ENCODE measurements around the gene TMIGD3. TPM values are rescaled to one million over a fixed set of nuclear protein-coding genes. Genes with fewer than 3 reads are reported as not detected.

TMIGD3 gene
- total RNA-seq, 1 experiment from 2014 or later, result not detected

- no peak for DNase-seq
- Histone ChIP-seq H3K27me3 (no peaks in the 10 kb centered on the region), H3K4me1 (no peaks in the 10 kb centered on the region), H3K36me3 (peaks cover 68% of the 10 kb centered on the region), H3K27ac (no peak overlapping the region), H3K9me3 (replicated peaks) (no peaks in the 10 kb centered on the region), H3K4me3 (no peak overlapping the region)
Observed at GRCh38 chr1:111454859-111455641, 48.4 kb downstream of the TMIGD3 start.

GRCh38 chr1:111453706-111454105 is 49.7 kb downstream of the TMIGD3 start:
- peaks cover 56% of the 10 kb centered on the region for H3K36me3 ChIP-seq

GRCh38 chr1:111452581-111452980 is 50.9 kb downstream of the TMIGD3 start:
- Histone ChIP-seq H3K9me3 (replicated peaks) (no peaks in the 10 kb centered on the region), H3K27ac (no peak overlapping the region), H3K36me3 (peaks cover 47% of the 10 kb centered on the region), H3K4me3 (no peak overlapping the region), H3K4me1 (no peaks in the 10 kb centered on the region), H3K27me3 (no peaks in the 10 kb centered on the region)
- no peak for DNase-seq

More at GRCh38 chr1:111453706-111454105, 49.7 kb downstream of the TMIGD3 start:
- no peak for DNase-seq
- Histone ChIP-seq H3K4me1 (no peaks in the 10 kb centered on the region), H3K27me3 (no peaks in the 10 kb centered on the region), H3K9me3 (replicated peaks) (no peaks in the 10 kb centered on the region), H3K4me3 (no peak overlapping the region), H3K27ac (no peak overlapping the region)

- DNase-seq, result no peak
- H3K4me3 ChIP-seq, result peak overlapping the region; percentile 85
- H3K27ac ChIP-seq, result peak overlapping the region; percentile 70; the same call in 1 of the 2 replicates
- H3K4me1 ChIP-seq, result no peaks in the 10 kb centered on the region
- peaks cover 45% of the 10 kb centered on the region for H3K36me3 ChIP-seq
- no peaks in the 10 kb centered on the region for H3K9me3 ChIP-seq (replicated peaks)
- no peaks in the 10 kb centered on the region for H3K27me3 ChIP-seq
Observed at GRCh38 chr1:111450185-111450584, 53.2 kb downstream of the TMIGD3 start.

- H3K36me3 ChIP-seq, result peaks cover 39% of the 10 kb centered on the region
- no peaks in the 10 kb centered on the region for H3K9me3 ChIP-seq (replicated peaks)
- peak overlapping the region; percentile 85 for H3K4me3 ChIP-seq
- no peaks in the 10 kb centered on the region for H3K4me1 ChIP-seq
- no peaks in the 10 kb centered on the region for H3K27me3 ChIP-seq
- no peak for DNase-seq
- H3K27ac ChIP-seq, result peak overlapping the region; percentile 70
Observed at GRCh38 chr1:111449703-111450017, 53.8 kb downstream of the TMIGD3 start.

GRCh38 chr1:111448918-111449702 is 54.3 kb downstream of the TMIGD3 start, which contains the start of the genes ATP5PB and WDR77:
TSS of gene ATP5PB (plus strand) at chr1:111449464. CDS start at chr1:111449542, 78 bp downstream.
TSS of gene WDR77 (minus strand) at chr1:111449256. CDS start at chr1:111449169, 87 bp downstream.
- Histone ChIP-seq H3K4me1 (no peaks in the 10 kb centered on the region), H3K27ac (peak within 1 kb of the TSS; percentile 70), H3K9me3 (replicated peaks) (no peaks in the 10 kb centered on the region), H3K36me3 (peaks cover 39% of the 10 kb centered on the region), H3K27me3 (no peaks in the 10 kb centered on the region), H3K4me3 (peak within 1 kb of the TSS; percentile 85)
- peak; percentile 96 to 99 for DNase-seq

GRCh38 chr1:111448482-111448917 is 54.9 kb downstream of the TMIGD3 start:
- H3K36me3 ChIP-seq, result peaks cover 39% of the 10 kb centered on the region
- DNase-seq, result peak; percentile 6 to 41
- H3K27ac ChIP-seq, result peak overlapping the region; percentile 70
- H3K27me3 ChIP-seq, result no peaks in the 10 kb centered on the region
- H3K4me1 ChIP-seq, result no peaks in the 10 kb centered on the region
- H3K9me3 ChIP-seq (replicated peaks), result no peaks in the 10 kb centered on the region
- peak overlapping the region; percentile 85 for H3K4me3 ChIP-seq

- Histone ChIP-seq H3K36me3 (peaks cover 50% of the 10 kb centered on the region), H3K27me3 (no peaks in the 10 kb centered on the region), H3K4me3 (no peak overlapping the region; the same call in 1 of the 2 replicates), H3K9me3 (replicated peaks) (no peaks in the 10 kb centered on the region), H3K27ac (no peak overlapping the region), H3K4me1 (no peaks in the 10 kb centered on the region)
- DNase-seq, result no peak
Observed at GRCh38 chr1:111446967-111447892, 56.2 kb downstream of the TMIGD3 start.

- H3K4me1 ChIP-seq, result no peaks in the 10 kb centered on the region
- no peaks in the 10 kb centered on the region for H3K27me3 ChIP-seq
- H3K4me3 ChIP-seq, result no peak overlapping the region
- peaks cover 55% of the 10 kb centered on the region for H3K36me3 ChIP-seq
- H3K9me3 ChIP-seq (replicated peaks), result no peaks in the 10 kb centered on the region
- H3K27ac ChIP-seq, result no peak overlapping the region
- no peak for DNase-seq
Observed at GRCh38 chr1:111446546-111446945, 56.9 kb downstream of the TMIGD3 start.

GRCh38 chr1:111444031-111444430 is 59.4 kb downstream of the TMIGD3 start:
- no peaks in the 10 kb centered on the region for H3K9me3 ChIP-seq (replicated peaks)
- no peaks in the 10 kb centered on the region for H3K27me3 ChIP-seq
- peaks cover 62% of the 10 kb centered on the region for H3K36me3 ChIP-seq
- DNase-seq, result no peak
- H3K27ac ChIP-seq, result no peak overlapping the region
- no peaks in the 10 kb centered on the region for H3K4me1 ChIP-seq
- no peak overlapping the region for H3K4me3 ChIP-seq

- H3K36me3 ChIP-seq, result peaks cover 70% of the 10 kb centered on the region
- H3K4me3 ChIP-seq, result no peak overlapping the region
- no peaks in the 10 kb centered on the region for H3K4me1 ChIP-seq
- H3K27ac ChIP-seq, result no peak overlapping the region
- no peak for DNase-seq
- no peaks in the 10 kb centered on the region for H3K27me3 ChIP-seq
- no peaks in the 10 kb centered on the region for H3K9me3 ChIP-seq (replicated peaks)
Observed at GRCh38 chr1:111442457-111442856, 61.0 kb downstream of the TMIGD3 start.

GRCh38 chr1:111441573-111442192 is 61.8 kb downstream of the TMIGD3 start:
- DNase-seq, result peak; percentile 8 to 29

GRCh38 chr1:111439461-111440351 is 63.7 kb downstream of the TMIGD3 start:
- no peak for DNase-seq
- no peak overlapping the region for H3K4me3 ChIP-seq
- no peaks in the 10 kb centered on the region for H3K9me3 ChIP-seq (replicated peaks)
- peaks cover 53% of the 10 kb centered on the region for H3K36me3 ChIP-seq
- H3K27ac ChIP-seq, result no peak overlapping the region
- no peaks in the 10 kb centered on the region for H3K4me1 ChIP-seq
- H3K27me3 ChIP-seq, result no peaks in the 10 kb centered on the region

More at GRCh38 chr1:111441573-111442192, 61.8 kb downstream of the TMIGD3 start:
- H3K4me3 ChIP-seq, result no peak overlapping the region
- H3K9me3 ChIP-seq (replicated peaks), result no peaks in the 10 kb centered on the region
- H3K4me1 ChIP-seq, result no peaks in the 10 kb centered on the region
- H3K36me3 ChIP-seq, result peaks cover 62% of the 10 kb centered on the region
- no peak overlapping the region for H3K27ac ChIP-seq
- H3K27me3 ChIP-seq, result no peaks in the 10 kb centered on the region
